Breast epithelium (tissue), 3 donors: ENCODE results near the gene PABPC1L.

Experiments
- POLR2A ChIP-seq: fragments of 450-650 bp; IDR thresholded peaks from one replicate; pipeline ENCODE4 v1.6.1; 2016; ENCODE audit warnings: antibody characterized with exemption, mild to moderate bottlenecking, moderate library complexity
- POLR2AphosphoS5 ChIP-seq, 3 donors: sonication (generic); formaldehyde crosslinking; IDR thresholded peaks; one replicate each; pipeline ENCODE4 v1.6.1; 2017; ENCODE audit warnings: antibody characterized with exemption in 3 of 3
- TF ChIP-seq, protein P1 (sequence below), 3 donors: fragments of 450-650 bp; IDR thresholded peaks; one replicate each; pipeline ENCODE4 v1.5.1; 2016 to 2017; ENCODE audit warnings: antibody characterized with exemption in 3 of 3, mild to moderate bottlenecking in 3 of 3, moderate library complexity in 3 of 3

DNA sequence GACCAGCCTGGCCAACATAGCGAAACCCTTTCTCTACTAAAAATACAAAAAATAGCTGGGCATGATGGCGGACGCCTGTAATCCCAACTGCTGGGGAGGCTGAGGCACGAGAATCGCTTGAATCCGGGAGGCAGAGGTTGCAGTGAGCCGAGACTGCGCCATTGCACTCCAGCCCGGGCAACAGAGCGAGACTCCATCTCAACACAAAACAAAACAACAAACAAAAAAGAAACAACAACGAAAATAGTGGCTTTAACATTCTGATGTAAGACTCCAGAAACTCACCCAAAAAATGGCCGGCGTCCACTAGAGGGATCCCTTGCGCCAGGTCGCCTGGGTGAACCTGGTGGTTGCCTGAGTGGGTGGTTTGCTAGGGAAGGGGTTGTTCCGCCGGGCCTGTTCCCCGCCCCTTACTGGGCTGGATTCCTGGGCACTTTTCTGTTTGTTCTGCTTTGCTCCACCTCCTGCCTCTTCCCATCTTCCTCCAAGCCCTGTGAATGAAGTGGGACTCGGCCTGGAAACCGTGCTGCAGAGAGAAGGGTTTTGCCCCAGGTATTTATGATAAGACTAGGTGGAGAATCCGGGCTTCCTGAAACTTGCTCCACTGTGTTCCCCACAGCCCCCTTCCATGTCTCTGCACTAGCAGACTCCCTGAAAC is 1.5 kb downstream of the PABPC1L start:
- TF ChIP-seq, protein P1, sequence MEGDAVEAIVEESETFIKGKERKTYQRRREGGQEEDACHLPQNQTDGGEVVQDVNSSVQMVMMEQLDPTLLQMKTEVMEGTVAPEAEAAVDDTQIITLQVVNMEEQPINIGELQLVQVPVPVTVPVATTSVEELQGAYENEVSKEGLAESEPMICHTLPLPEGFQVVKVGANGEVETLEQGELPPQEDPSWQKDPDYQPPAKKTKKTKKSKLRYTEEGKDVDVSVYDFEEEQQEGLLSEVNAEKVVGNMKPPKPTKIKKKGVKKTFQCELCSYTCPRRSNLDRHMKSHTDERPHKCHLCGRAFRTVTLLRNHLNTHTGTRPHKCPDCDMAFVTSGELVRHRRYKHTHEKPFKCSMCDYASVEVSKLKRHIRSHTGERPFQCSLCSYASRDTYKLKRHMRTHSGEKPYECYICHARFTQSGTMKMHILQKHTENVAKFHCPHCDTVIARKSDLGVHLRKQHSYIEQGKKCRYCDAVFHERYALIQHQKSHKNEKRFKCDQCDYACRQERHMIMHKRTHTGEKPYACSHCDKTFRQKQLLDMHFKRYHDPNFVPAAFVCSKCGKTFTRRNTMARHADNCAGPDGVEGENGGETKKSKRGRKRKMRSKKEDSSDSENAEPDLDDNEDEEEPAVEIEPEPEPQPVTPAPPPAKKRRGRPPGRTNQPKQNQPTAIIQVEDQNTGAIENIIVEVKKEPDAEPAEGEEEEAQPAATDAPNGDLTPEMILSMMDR (IDR thresholded peaks at IDR 0.05) = peak in 1 of 3 donors; percentile 25
- TF ChIP-seq POLR2A (no peak), POLR2AphosphoS5 (IDR thresholded peaks at IDR 0.05) (no peak)
